ENCODE measurements around the gene MREG. TPM values are rescaled to one million over a fixed set of nuclear protein-coding genes. Genes with fewer than 3 reads are reported as not detected.

Gene MREG
- total and polyA plus RNA-seq, 7 donors: 0.99 to 8.8 (median 1.5) TPM

DNA sequence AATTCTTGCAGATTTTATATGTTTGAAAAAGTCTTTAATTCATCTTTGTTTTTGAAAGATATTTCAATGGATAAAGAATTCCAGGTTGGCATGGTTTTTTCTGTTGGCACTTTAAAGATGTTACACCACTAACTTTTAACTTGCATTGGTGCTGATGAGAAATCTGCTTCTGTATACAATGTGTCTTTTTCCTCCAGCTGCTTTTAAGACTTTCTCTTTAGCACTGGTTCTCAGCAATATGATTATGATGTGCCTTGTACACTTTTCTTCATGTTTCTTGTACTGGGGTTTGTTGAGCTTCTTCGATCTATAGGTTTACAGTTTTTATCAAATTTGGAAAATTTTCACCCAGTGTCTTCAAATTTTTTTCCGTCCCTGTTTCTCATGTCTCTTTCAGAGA lies 39.1 kb upstream of the MREG start:
- TF ChIP-seq EP300 (IDR thresholded peaks at IDR 0.05) (no peak), POLR2A (IDR thresholded peaks at IDR 0.05) (no peak), POLR2AphosphoS5 (IDR thresholded peaks at IDR 0.05) (no peak)
- TF ChIP-seq, protein P1, sequence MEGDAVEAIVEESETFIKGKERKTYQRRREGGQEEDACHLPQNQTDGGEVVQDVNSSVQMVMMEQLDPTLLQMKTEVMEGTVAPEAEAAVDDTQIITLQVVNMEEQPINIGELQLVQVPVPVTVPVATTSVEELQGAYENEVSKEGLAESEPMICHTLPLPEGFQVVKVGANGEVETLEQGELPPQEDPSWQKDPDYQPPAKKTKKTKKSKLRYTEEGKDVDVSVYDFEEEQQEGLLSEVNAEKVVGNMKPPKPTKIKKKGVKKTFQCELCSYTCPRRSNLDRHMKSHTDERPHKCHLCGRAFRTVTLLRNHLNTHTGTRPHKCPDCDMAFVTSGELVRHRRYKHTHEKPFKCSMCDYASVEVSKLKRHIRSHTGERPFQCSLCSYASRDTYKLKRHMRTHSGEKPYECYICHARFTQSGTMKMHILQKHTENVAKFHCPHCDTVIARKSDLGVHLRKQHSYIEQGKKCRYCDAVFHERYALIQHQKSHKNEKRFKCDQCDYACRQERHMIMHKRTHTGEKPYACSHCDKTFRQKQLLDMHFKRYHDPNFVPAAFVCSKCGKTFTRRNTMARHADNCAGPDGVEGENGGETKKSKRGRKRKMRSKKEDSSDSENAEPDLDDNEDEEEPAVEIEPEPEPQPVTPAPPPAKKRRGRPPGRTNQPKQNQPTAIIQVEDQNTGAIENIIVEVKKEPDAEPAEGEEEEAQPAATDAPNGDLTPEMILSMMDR (IDR thresholded peaks at IDR 0.05): no peak
- no peak for DNase-seq
- no peaks in the 10 kb centered on the region for H3K27me3 ChIP-seq
- H3K36me3 ChIP-seq: peaks cover 0 to 19% (median 0%) of the 10 kb centered on the region in 4 donors
- no peaks in the 10 kb centered on the region for H3K9me3 ChIP-seq
- intact Hi-C loops (cut with DNase I): no loop called here
- WGBS, 2 donors: 97% methylated on average over 2 of the region's 2 CpGs
- H3K4me1 ChIP-seq: no peaks in the 10 kb centered on the region
- H3K27ac ChIP-seq: no peak overlapping the region
- H3K4me3 ChIP-seq: no peak overlapping the region

DNA sequence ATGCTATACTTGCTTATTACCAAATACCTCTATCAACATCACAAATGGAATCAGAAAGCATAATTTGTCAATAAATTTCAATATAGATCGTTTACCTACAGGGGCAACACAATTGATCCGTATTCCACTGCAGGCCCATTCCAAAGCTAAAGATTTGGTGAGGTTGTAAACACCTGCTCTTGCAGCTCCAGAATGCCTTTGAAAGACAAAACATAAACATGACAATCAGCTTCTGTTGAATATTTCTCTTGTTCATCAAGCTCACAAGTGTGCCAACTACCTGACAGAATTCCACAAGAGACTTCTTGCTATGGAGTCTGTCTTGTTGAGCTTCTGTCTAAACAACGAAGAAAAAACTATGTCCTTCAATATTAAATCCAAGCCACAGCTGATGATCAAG lies 38.0 kb upstream of the MREG start:
- Histone ChIP-seq H3K36me3 (peaks cover 0 to 19% (median 0%) of the 10 kb centered on the region in 4 donors), H3K9me3 (no peaks in the 10 kb centered on the region), H3K4me3 (no peak overlapping the region), H3K4me1 (no peaks in the 10 kb centered on the region), H3K27me3 (no peaks in the 10 kb centered on the region), H3K27ac (no peak overlapping the region)
- 93 to 95% methylated on average over 3 of the region's 3 CpGs for WGBS, 2 donors
- no peak for TF ChIP-seq POLR2AphosphoS5 (IDR thresholded peaks at IDR 0.05)
- no peak for TF ChIP-seq POLR2A (IDR thresholded peaks at IDR 0.05)
- TF ChIP-seq, protein P1 (IDR thresholded peaks at IDR 0.05): no peak
- TF ChIP-seq EP300 (IDR thresholded peaks at IDR 0.05): no peak
- intact Hi-C loops (cut with DNase I): no loop called here
- DNase-seq: no peak

DNA sequence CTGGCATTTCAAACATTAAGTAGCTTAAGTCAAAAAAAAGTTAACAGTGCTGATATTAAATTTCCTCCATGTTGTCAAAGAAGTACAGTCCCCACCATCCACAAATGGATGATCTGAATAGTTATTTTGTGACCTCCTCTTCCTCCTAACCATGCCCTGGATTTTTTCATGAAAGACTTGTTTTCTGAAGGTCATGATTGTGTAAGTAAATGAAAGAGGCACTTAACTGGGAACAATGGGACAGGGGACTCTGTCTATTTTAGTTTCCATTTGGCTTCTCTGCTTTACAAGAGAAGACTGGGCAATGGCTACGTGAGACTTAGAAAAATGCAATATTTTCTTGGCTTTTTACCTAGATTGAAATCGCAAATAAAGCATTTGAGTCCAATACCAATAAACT lies 36.1 kb upstream of the MREG start:
- Histone ChIP-seq H3K9me3 (no peaks in the 10 kb centered on the region), H3K27ac (no peak overlapping the region), H3K4me1 (no peaks in the 10 kb centered on the region), H3K27me3 (no peaks in the 10 kb centered on the region), H3K4me3 (no peak overlapping the region), H3K36me3 (peaks cover 0 to 19% (median 0%) of the 10 kb centered on the region in 4 donors)
- TF ChIP-seq EP300 (IDR thresholded peaks at IDR 0.05): no peak
- TF ChIP-seq POLR2AphosphoS5 (IDR thresholded peaks at IDR 0.05): no peak
- TF ChIP-seq, protein P1 (IDR thresholded peaks at IDR 0.05): no peak
- TF ChIP-seq POLR2A (IDR thresholded peaks at IDR 0.05): no peak
- DNase-seq: no peak
- 91 to 93% methylated on average over 2 of the region's 2 CpGs for WGBS, 2 donors
- intact Hi-C loops (cut with DNase I): no loop called here

DNA sequence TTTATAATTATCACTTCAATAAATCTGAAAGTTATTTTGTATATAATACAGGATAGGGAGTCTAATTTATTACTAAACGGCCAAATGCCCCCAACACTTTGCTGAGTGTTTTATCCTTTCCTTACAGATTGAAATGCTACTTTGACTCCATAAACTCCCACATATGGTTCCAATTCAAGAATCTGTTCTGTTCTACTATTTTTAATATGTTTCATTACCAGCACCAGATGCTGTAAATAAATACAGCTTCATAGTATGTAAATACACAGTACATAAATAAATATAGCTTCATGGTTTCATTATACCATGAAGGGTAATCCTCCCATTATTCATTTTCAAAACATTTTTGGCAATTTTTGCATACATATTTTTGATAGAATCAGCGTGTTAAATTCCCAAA lies 34.0 kb upstream of the MREG start:
- TF ChIP-seq POLR2AphosphoS5 (IDR thresholded peaks at IDR 0.05) (no peak), POLR2A (IDR thresholded peaks at IDR 0.05) (no peak), EP300 (IDR thresholded peaks at IDR 0.05) (no peak)
- TF ChIP-seq, protein P1 (IDR thresholded peaks at IDR 0.05): no peak
- Histone ChIP-seq H3K4me1 (no peaks in the 10 kb centered on the region), H3K27ac (no peak overlapping the region), H3K27me3 (no peaks in the 10 kb centered on the region), H3K36me3 (peaks cover 0 to 31% (median 0%) of the 10 kb centered on the region in 4 donors), H3K4me3 (no peak overlapping the region), H3K9me3 (no peaks in the 10 kb centered on the region)
- intact Hi-C loops (cut with DNase I): no loop called here
- DNase-seq: no peak
- 86 to 91% methylated on average over 2 of the region's 2 CpGs for WGBS, 2 donors

DNA sequence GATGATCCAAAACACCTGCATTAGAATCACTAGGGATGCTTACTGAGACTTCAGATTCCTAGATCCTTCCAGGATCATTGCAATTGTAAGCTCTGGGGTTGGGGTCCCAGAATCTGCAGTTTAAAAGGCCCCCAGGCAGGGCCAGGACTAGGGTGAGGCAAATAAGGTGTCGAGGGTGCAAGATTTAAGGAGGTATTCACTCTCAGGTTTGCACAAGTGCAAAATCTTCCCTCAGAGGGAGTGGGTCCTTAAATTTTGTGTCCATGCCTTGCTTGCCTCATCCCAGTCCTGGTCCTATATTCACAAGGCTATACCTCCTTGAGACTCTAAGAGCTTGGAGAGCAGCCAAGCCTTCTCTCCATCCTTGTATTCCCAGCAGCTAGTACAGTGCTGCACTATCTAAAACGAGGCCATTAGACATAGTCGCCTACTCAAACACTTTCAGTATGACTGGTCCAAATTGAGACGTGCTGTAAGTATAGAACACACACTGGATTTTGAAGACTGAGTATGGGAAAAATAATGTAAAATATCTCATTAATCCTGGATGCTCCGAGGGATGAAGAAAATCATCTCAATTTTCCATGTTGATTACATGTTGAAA lies 31.6 kb upstream of the MREG start:
- H3K9me3 ChIP-seq: no peaks in the 10 kb centered on the region
- WGBS, 2 donors: 72 to 74% methylated on average over 5 of the region's 5 CpGs
- no peaks in the 10 kb centered on the region for H3K4me1 ChIP-seq
- TF ChIP-seq, protein P1 (IDR thresholded peaks at IDR 0.05): no peak
- TF ChIP-seq POLR2A (IDR thresholded peaks at IDR 0.05) (no peak), POLR2AphosphoS5 (IDR thresholded peaks at IDR 0.05) (no peak), EP300 (IDR thresholded peaks at IDR 0.05) (no peak)
- peaks cover 0 to 40% (median 0%) of the 10 kb centered on the region in 4 donors for H3K36me3 ChIP-seq
- no peak overlapping the region for H3K4me3 ChIP-seq
- H3K27ac ChIP-seq: no peak overlapping the region
- intact Hi-C loops (cut with DNase I): no loop called here
- no peak for DNase-seq
- H3K27me3 ChIP-seq: no peaks in the 10 kb centered on the region

Measured in sigmoid colon (tissue), 7 donors.